Spleen (tissue), 11 donors: ENCODE data around the gene DPH6. TPM values are rescaled to one million over a fixed set of nuclear protein-coding genes. Genes with fewer than 3 reads are reported as not detected.

Experiments
- DNase-seq: peaks from one replicate; pipeline ENCODE4 v3.0.0-alpha.2; 2020
- H3K27ac ChIP-seq, 8 donors: fragments of 200-600 bp; sonication (generic) in 7 of 8; 1 replicate in 4 of 8; 2 replicates in 4 of 8; pipeline versions ENCODE4 v1.5.0 to v1.8.0; 2016 to 2021; ENCODE audit warnings: inconsistent platforms in 4 of 8, mild to moderate bottlenecking in 4 of 8, moderate library complexity in 1 of 8
- H3K27me3 ChIP-seq, 7 donors: fragments of 200-600 bp; sonication (generic) in 6 of 7; replicated peaks in 1 of 7; 1 replicate in 4 of 7; 2 replicates in 3 of 7; pipeline versions ENCODE4 v1.5.0 to v1.8.0; 2016 to 2021; ENCODE audit warnings: inconsistent platforms in 3 of 7, mild to moderate bottlenecking in 1 of 7
- H3K36me3 ChIP-seq, 6 donors: fragments of 200-600 bp; sonication (generic) in 5 of 6; 1 replicate in 4 of 6; 2 replicates in 2 of 6; pipeline versions ENCODE4 v1.5.0 to v1.8.0; 2016 to 2021; ENCODE audit warnings: inconsistent platforms in 2 of 6
- H3K4me1 ChIP-seq, 6 donors: fragments of 200-600 bp; sonication (generic) in 5 of 6; 1 replicate in 3 of 6; 2 replicates in 3 of 6; pipeline versions ENCODE4 v1.5.0 to v1.8.0; 2016 to 2021; ENCODE audit warnings: inconsistent platforms in 3 of 6
- H3K4me3 ChIP-seq, 8 donors: fragments of 200-600 bp; sonication (generic) in 7 of 8; 1 replicate in 4 of 8; 2 replicates in 4 of 8; pipeline versions ENCODE4 v1.5.0 to v1.8.0; 2016 to 2021; ENCODE audit warnings: inconsistent platforms in 4 of 8, mild to moderate bottlenecking in 4 of 8, moderate library complexity in 2 of 8
- H3K9me3 ChIP-seq, 8 donors: fragments of 200-600 bp; sonication (generic) in 7 of 8; 1 replicate in 4 of 8; 2 replicates in 4 of 8; pipeline versions ENCODE4 v1.5.0 to v1.8.0; 2016 to 2021; ENCODE audit warnings: inconsistent platforms in 4 of 8
- POLR2A ChIP-seq, 3 donors: fragments of 450-650 bp; IDR thresholded peaks; one replicate each; pipeline ENCODE4 v1.5.1; 2017; ENCODE audit warnings: antibody characterized with exemption in 3 of 3, mild to moderate bottlenecking in 1 of 3
- POLR2AphosphoS5 ChIP-seq, 3 donors: sonication (generic); formaldehyde crosslinking; IDR thresholded peaks; one replicate each; pipeline ENCODE4 v1.5.1; 2017; ENCODE audit warnings: antibody characterized with exemption in 3 of 3
- WGBS, 5 donors: extraction: QIAGEN DNeasy Blood & Tissue Kit in 3 of 5; methylation state at CpG; one replicate each; pipeline versions ENCODE4 v1.1.5 to v1.1.7; 2013 to 2018; 5-methylcytosine and 5-hydroxymethylcytosine counted together
- intact Hi-C: fragments of 100-400 bp; cut with DNase I; formaldehyde crosslinking; loops from one replicate; pipeline ENCODE4 v1.15.0; 2023; ENCODE audit warnings: low total_unique reads
- polyA plus RNA-seq, 3 donors: library from polyadenylated mRNA; stranded (reverse); fragments of 200-250 nt; gene quantifications; one replicate each; pipeline ENCODE4 v1.2.1, GENCODE V29; 2013
- total RNA-seq, 7 donors: library from RNA; depleted of rRNA in 3 of 7; stranded (reverse); fragments of >200 nt in 3 of 7; fragmentation: NEBNext Ultra II Directional in 4 of 7; extraction: Animal tissue kit (Norgen Biotek cat#: 25700) in 4 of 7; gene quantifications; one replicate each; pipeline versions ENCODE4 v1.1.0 to v1.2.1, GENCODE V29; 2016 to 2021
- TF ChIP-seq, protein P1 (sequence below), 11 experiments: fragments of 200-600 bp in 7 of 11; fragments of 450-650 bp in 4 of 11; sonication (generic) in 4 of 11; IDR thresholded peaks in 8 of 11; conservative IDR thresholded peaks in 3 of 11; 1 replicate in 7 of 11; 2 replicates in 4 of 11; pipeline versions ENCODE4 v1.4.0 to v1.8.0; 2016 to 2021; ENCODE audit warnings: antibody characterized with exemption in 11 of 11, inconsistent platforms in 4 of 11, mild to moderate bottlenecking in 1 of 11
- donor health status: healthy with polysubstance abuse.
- donor health status: DM: no; HTN: no; CAD: no; lungs with moderate emphysema.
- donor health status: DM: no; HTN: no; CAD: no.
- donor health status: Bipolar disorder and iron deficiency.
- donor health status: healthy.
- donor health status: DM: no; HTN: no; CAD: no.
- donor health status: DM: yes; HTN: yes; CAD: no.

The DPH6 gene
- total and polyA plus RNA-seq, 10 donors: 4.0 to 26.9 (median 15.2) TPM

DNA sequence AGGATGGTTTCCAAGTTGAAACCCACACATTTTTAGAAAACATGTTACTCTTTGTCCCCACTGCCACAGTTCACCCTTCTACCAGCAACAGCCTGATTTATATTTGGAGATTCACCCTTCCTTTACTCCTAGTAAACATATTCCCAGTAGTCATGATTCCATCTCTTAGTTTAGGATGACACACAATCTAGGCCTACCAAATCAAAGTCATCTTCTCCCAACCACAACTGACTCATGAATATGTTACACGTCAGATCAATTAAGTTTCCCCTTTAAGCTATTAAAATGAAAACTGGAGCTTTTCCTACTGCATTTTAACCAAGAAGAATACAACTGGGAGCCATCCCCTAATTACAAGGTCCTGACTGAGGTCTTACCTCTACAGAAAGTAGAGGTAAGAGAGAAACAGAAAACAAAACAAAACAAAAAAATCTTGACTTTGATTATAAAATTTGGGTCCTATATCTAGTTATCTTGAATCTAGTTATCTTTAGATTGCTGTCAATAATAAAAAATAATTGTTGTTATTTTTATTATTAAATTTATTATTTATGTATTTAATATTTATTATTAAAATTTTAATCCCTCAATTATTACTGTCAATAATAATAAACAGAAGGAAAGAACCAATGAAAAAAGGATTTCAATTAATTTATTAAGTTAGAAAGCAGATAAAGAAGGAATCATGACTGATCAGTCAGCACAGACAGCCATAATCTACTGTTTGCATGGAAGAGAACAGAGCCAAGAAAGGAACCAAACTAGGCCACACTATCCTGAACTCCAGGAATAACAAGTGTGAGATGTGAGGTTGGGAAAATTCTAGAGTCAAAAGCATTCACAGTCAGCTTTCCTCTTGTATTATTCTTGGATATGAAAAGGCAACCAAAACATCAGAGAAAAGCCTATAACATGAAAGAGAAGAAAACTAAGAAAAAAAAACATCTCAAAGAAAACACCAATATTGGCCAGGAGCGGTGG is 12.5 kb downstream of the DPH6 start:
- TF ChIP-seq POLR2AphosphoS5 (IDR thresholded peaks at IDR 0.05) (no peak), POLR2A (IDR thresholded peaks at IDR 0.05) (no peak)
- TF ChIP-seq, protein P1, sequence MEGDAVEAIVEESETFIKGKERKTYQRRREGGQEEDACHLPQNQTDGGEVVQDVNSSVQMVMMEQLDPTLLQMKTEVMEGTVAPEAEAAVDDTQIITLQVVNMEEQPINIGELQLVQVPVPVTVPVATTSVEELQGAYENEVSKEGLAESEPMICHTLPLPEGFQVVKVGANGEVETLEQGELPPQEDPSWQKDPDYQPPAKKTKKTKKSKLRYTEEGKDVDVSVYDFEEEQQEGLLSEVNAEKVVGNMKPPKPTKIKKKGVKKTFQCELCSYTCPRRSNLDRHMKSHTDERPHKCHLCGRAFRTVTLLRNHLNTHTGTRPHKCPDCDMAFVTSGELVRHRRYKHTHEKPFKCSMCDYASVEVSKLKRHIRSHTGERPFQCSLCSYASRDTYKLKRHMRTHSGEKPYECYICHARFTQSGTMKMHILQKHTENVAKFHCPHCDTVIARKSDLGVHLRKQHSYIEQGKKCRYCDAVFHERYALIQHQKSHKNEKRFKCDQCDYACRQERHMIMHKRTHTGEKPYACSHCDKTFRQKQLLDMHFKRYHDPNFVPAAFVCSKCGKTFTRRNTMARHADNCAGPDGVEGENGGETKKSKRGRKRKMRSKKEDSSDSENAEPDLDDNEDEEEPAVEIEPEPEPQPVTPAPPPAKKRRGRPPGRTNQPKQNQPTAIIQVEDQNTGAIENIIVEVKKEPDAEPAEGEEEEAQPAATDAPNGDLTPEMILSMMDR (IDR thresholded peaks at IDR 0.05 in 8 of 11, conservative IDR thresholded peaks at IDR 0.05 in 3 of 11): no peak
- peaks cover 0 to 13% (median 10%) of the 10 kb centered on the region in 8 donors for H3K9me3 ChIP-seq
- 90 to 95% (median 94%) methylated on average over 2 of the region's 2 CpGs for WGBS, 5 donors
- peaks cover 0 to 4% (median 0%) of the 10 kb centered on the region in 6 donors for H3K4me1 ChIP-seq
- no peak overlapping the region for H3K4me3 ChIP-seq
- peaks cover 0 to 52% (median 7%) of the 10 kb centered on the region in 6 donors for H3K36me3 ChIP-seq
- intact Hi-C loops: no loop called here
- no peak for DNase-seq
- H3K27ac ChIP-seq: no peak overlapping the region
- no peaks in the 10 kb centered on the region for H3K27me3 ChIP-seq

DNA sequence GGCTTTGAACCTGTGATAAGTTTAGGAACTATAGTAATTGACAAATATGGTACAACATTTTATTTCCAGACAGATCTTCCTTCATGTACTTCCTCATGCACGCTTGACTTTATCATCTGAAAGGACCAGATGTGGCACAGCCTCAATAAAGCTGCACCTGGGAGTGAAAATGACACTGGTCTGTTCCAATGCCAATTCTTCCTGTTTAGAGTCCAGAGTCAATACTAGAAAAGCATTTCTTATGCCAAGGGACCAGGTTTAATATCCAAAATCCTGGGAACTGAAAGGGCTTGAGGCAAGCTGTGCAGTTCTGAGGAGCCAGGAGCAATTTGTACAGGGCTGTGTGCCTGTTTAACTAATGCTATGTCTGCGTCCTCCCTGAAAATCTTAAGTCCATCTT is 15.3 kb downstream of the DPH6 start:
- DNase-seq: no peak
- Histone ChIP-seq H3K4me3 (no peak overlapping the region), H3K27ac (no peak overlapping the region), H3K4me1 (peaks cover 0 to 4% (median 0%) of the 10 kb centered on the region in 6 donors), H3K9me3 (peaks cover 0 to 14% (median 10%) of the 10 kb centered on the region in 8 donors), H3K36me3 (peaks cover 0 to 34% (median 2%) of the 10 kb centered on the region in 6 donors), H3K27me3 (no peaks in the 10 kb centered on the region)
- intact Hi-C loops: no loop called here
- WGBS, 5 donors: 81 to 92% (median 87%) methylated on average over 2 of the region's 2 CpGs
- TF ChIP-seq POLR2A (IDR thresholded peaks at IDR 0.05) (no peak), POLR2AphosphoS5 (IDR thresholded peaks at IDR 0.05) (no peak)
- TF ChIP-seq, protein P1 (IDR thresholded peaks at IDR 0.05 in 8 of 11, conservative IDR thresholded peaks at IDR 0.05 in 3 of 11): no peak

DNA sequence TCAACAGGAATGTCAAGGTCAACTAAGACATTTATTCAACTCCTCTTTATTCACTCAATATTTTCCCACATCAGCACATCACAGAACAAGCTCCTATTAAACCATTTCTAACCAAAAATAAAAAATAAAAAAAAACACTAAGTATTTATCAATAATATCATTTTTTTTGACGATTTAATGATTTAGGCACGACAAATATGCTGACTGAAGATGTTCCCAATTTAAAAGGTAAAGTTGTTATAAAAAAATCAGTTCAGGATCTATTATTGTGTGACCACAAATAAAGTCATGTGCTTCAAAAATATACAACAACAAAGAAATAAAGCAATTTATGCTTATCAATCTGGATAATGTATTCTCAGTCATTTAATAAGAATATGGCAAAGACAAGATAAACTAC is 16.2 kb downstream of the DPH6 start:
- Histone ChIP-seq H3K27me3 (no peaks in the 10 kb centered on the region), H3K9me3 (peaks cover 0 to 14% (median 10%) of the 10 kb centered on the region in 8 donors), H3K27ac (no peak overlapping the region), H3K36me3 (peaks cover 0 to 39% (median 2%) of the 10 kb centered on the region in 6 donors), H3K4me3 (no peak overlapping the region), H3K4me1 (peaks cover 0 to 3% (median 0%) of the 10 kb centered on the region in 6 donors)
- intact Hi-C loops: loop anchor here (10.0 kb wide), 1 partner anchor 155 kb away; no protein-coding TSS in a partner anchor
- TF ChIP-seq POLR2AphosphoS5 (IDR thresholded peaks at IDR 0.05): no peak
- TF ChIP-seq POLR2A (IDR thresholded peaks at IDR 0.05): no peak
- TF ChIP-seq, protein P1 (IDR thresholded peaks at IDR 0.05 in 8 of 11, conservative IDR thresholded peaks at IDR 0.05 in 3 of 11): no peak
- no peak for DNase-seq
- 95 to 99% (median 97%) methylated on average over 2 of the region's 2 CpGs for WGBS, 5 donors

DNA sequence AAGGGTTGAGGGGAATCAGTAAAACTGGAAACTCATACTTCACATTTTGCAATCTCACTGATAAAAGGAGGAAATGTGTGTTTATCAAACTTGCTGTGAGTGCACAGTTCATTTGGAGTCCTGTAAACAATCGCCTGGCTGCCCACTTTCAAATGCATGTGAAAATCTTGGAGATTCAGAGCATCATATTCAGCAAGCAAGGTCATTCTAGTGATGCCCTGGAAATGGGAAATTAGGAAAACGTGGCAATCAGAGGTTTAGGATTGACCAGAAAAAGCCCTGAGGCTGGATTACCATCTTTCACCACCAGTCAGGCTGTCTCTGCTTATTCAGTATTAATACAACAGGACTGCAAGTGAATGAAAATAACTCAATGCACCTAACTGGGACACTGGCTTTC is 23.9 kb downstream of the DPH6 start:
- Histone ChIP-seq H3K27ac (peak overlapping the region in 7 of 8 donors; percentile 1 to 55 (median 40)), H3K4me1 (peaks cover 0 to 22% (median 6%) of the 10 kb centered on the region in 6 donors), H3K27me3 (no peaks in the 10 kb centered on the region), H3K36me3 (peaks cover 0 to 5% (median 0%) of the 10 kb centered on the region in 6 donors), H3K9me3 (no peaks in the 10 kb centered on the region), H3K4me3 (no peak overlapping the region)
- DNase-seq: no peak
- TF ChIP-seq POLR2AphosphoS5 (IDR thresholded peaks at IDR 0.05): no peak
- TF ChIP-seq, protein P1 (IDR thresholded peaks at IDR 0.05 in 8 of 11, conservative IDR thresholded peaks at IDR 0.05 in 3 of 11): peak in 5 of 11 experiments; percentile 30 to 46 (median 37)
- intact Hi-C loops: loop anchor here (10.0 kb wide), 1 partner anchor 163 kb away; no protein-coding TSS in a partner anchor
- 46 to 67% (median 56%) methylated on average over 2 of the region's 2 CpGs for WGBS, 5 donors
